ENCODE results near the gene SEC31A. TPM values are rescaled to one million over a fixed set of nuclear protein-coding genes. Genes with fewer than 3 reads are reported as not detected.
A peak's percentile ranks its signal among the peaks of the same experiment; 100 is the strongest.

Gene SEC31A, protein sequence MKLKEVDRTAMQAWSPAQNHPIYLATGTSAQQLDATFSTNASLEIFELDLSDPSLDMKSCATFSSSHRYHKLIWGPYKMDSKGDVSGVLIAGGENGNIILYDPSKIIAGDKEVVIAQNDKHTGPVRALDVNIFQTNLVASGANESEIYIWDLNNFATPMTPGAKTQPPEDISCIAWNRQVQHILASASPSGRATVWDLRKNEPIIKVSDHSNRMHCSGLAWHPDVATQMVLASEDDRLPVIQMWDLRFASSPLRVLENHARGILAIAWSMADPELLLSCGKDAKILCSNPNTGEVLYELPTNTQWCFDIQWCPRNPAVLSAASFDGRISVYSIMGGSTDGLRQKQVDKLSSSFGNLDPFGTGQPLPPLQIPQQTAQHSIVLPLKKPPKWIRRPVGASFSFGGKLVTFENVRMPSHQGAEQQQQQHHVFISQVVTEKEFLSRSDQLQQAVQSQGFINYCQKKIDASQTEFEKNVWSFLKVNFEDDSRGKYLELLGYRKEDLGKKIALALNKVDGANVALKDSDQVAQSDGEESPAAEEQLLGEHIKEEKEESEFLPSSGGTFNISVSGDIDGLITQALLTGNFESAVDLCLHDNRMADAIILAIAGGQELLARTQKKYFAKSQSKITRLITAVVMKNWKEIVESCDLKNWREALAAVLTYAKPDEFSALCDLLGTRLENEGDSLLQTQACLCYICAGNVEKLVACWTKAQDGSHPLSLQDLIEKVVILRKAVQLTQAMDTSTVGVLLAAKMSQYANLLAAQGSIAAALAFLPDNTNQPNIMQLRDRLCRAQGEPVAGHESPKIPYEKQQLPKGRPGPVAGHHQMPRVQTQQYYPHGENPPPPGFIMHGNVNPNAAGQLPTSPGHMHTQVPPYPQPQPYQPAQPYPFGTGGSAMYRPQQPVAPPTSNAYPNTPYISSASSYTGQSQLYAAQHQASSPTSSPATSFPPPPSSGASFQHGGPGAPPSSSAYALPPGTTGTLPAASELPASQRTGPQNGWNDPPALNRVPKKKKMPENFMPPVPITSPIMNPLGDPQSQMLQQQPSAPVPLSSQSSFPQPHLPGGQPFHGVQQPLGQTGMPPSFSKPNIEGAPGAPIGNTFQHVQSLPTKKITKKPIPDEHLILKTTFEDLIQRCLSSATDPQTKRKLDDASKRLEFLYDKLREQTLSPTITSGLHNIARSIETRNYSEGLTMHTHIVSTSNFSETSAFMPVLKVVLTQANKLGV
- total RNA-seq, result 360 and 377 TPM in 2 replicates
- long read RNA-seq, full-length matches to known transcripts, result 242 of 851 reads
- long read RNA-seq, partial matches to known transcripts, result 435 of 851 reads
- long read RNA-seq, other reads (novel, unspliced or antisense), result 174 of 851 reads

- DNase-seq (ENCODE audit: extremely low spot score, unreplicated experiment), result peak; percentile 98
- peak within 1 kb of the TSS; percentile 97 for H3K27ac Mint-ChIP-seq (ENCODE audit: unreplicated experiment)
- H3K36me3 Mint-ChIP-seq (ENCODE audit: unreplicated experiment), result peaks cover 22% of the 10 kb centered on the region
- H3K4me1 Mint-ChIP-seq (ENCODE audit: unreplicated experiment), result peaks cover 52% of the 10 kb centered on the region
- peak; percentile 19 for TF ChIP-seq CTCF (IDR thresholded peaks at IDR 0.05)
- no peaks in the 10 kb centered on the region for H3K9me3 Mint-ChIP-seq (ENCODE audit: unreplicated experiment)
- no peaks in the 10 kb centered on the region for H3K27me3 Mint-ChIP-seq (ENCODE audit: unreplicated experiment)
- peak within 1 kb of the TSS; percentile 90 for H3K4me3 Mint-ChIP-seq (ENCODE audit: unreplicated experiment)
Measured at GRCh38 chr4:82890901-82891706, at the start of gene SEC31A. SEC31A (minus strand) TSS chr4:82891153; CDS start chr4:82881936, 9,217 bp downstream.

GRCh38 chr4:82939414-82939813 is 48.5 kb upstream of the SEC31A start:
- DNase-seq (ENCODE audit: extremely low spot score, unreplicated experiment), result no peak
- Mint-ChIP-seq H3K4me1 (ENCODE audit: unreplicated experiment) (no peaks in the 10 kb centered on the region), H3K4me3 (ENCODE audit: unreplicated experiment) (no peak overlapping the region), H3K27ac (ENCODE audit: unreplicated experiment) (no peak overlapping the region), H3K36me3 (ENCODE audit: unreplicated experiment) (peaks cover 29% of the 10 kb centered on the region), H3K27me3 (ENCODE audit: unreplicated experiment) (no peaks in the 10 kb centered on the region), H3K9me3 (ENCODE audit: unreplicated experiment) (no peaks in the 10 kb centered on the region)
- no peak for TF ChIP-seq CTCF (IDR thresholded peaks at IDR 0.05)

- no peak overlapping the region for H3K4me3 Mint-ChIP-seq (ENCODE audit: unreplicated experiment)
- H3K9me3 Mint-ChIP-seq (ENCODE audit: unreplicated experiment), result no peaks in the 10 kb centered on the region
- H3K36me3 Mint-ChIP-seq (ENCODE audit: unreplicated experiment), result peaks cover 28% of the 10 kb centered on the region
- H3K4me1 Mint-ChIP-seq (ENCODE audit: unreplicated experiment), result no peaks in the 10 kb centered on the region
- H3K27me3 Mint-ChIP-seq (ENCODE audit: unreplicated experiment), result no peaks in the 10 kb centered on the region
- no peak overlapping the region for H3K27ac Mint-ChIP-seq (ENCODE audit: unreplicated experiment)
- no peak for TF ChIP-seq CTCF (IDR thresholded peaks at IDR 0.05)
- no peak for DNase-seq (ENCODE audit: extremely low spot score, unreplicated experiment)
Measured at GRCh38 chr4:82934441-82934840, 43.5 kb upstream of the SEC31A start.

DNA sequence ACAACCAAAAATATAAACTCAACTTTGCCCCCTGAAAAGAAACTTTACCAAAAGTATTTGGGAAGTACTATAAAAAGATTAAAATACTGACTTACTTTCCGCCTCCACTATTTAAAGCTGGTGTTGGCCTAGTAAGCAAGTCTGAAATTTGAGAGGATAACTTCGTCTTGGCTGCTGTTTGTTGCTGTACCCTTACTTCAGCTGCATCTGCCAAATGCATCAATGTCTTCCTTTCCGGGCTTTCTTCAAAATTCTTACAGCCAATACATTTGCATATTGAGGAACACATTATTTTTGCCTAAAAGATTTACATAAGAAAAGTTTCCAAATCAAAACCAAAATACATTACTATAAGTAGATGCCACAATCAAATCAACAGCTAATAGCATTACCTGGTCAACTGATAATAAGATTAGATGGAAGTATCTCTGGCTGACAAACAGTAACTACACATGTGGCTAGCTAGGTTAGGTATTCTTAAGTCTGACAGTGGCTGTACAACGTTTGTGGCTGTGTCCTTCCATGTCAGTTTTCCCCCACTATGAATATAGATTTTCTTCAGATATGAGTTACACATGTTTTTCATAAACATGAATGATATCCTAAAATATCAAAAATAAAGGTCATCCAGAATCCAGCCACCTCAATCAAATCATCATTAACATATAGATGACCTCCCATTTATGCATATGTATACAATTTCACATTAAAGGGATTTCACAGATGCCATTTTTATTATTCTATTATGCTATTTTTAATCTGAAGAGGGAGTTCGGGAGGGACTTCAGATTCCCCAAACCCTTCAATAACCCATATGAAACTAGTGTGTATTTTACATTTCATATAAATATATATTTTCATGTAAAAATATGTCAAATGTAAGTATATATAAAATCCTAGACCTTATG is 40.1 kb upstream of the SEC31A start:
- Mint-ChIP-seq H3K27me3 (ENCODE audit: unreplicated experiment) (no peaks in the 10 kb centered on the region), H3K36me3 (ENCODE audit: unreplicated experiment) (peaks cover 17% of the 10 kb centered on the region), H3K4me1 (ENCODE audit: unreplicated experiment) (no peaks in the 10 kb centered on the region), H3K4me3 (ENCODE audit: unreplicated experiment) (no peak overlapping the region), H3K27ac (ENCODE audit: unreplicated experiment) (no peak overlapping the region), H3K9me3 (ENCODE audit: unreplicated experiment) (no peaks in the 10 kb centered on the region)
- TF ChIP-seq CTCF (IDR thresholded peaks at IDR 0.05), result no peak
- no peak for DNase-seq (ENCODE audit: extremely low spot score, unreplicated experiment)

All from osteocyte (in vitro differentiated cells).